Gastroesophageal sphincter (tissue), 3 donors: ENCODE results near the gene TMEM184A.

Source experiments
- CTCF ChIP-seq, 4 experiments: fragments of 200-600 bp in 2 of 4; fragments of 450-650 bp in 2 of 4; sonication (generic) in 1 of 4; IDR thresholded peaks; one replicate each; pipeline ENCODE4 v1.5.1; 2017 to 2019; ENCODE audit warnings: antibody characterized with exemption in 4 of 4, mild to moderate bottlenecking in 2 of 4, moderate library complexity in 2 of 4
- EP300 ChIP-seq: sonication (generic); formaldehyde crosslinking; IDR thresholded peaks from one replicate; pipeline ENCODE4 v1.6.1; 2017; ENCODE audit warnings: antibody characterized with exemption, mild to moderate bottlenecking
- POLR2A ChIP-seq, 2 donors: fragments of 450-650 bp; IDR thresholded peaks; one replicate each; pipeline ENCODE4 v1.6.1; 2017; ENCODE audit warnings: antibody characterized with exemption in 2 of 2, mild to moderate bottlenecking in 2 of 2, moderate library complexity in 1 of 2
- POLR2AphosphoS5 ChIP-seq: sonication (generic); formaldehyde crosslinking; IDR thresholded peaks from one replicate; pipeline ENCODE4 v1.6.1; 2017; ENCODE audit warnings: antibody characterized with exemption

GRCh38 chr7:1576521-1577253 lies 20.7 kb upstream of the TMEM184A start:
- no peak for TF ChIP-seq CTCF (IDR thresholded peaks at IDR 0.05)
- no peak for TF ChIP-seq EP300
- no peak for TF ChIP-seq POLR2AphosphoS5
- TF ChIP-seq POLR2A (IDR thresholded peaks at IDR 0.05) = no peak
